Non-pigmented ciliary epithelial cell (primary cell): ENCODE data around the gene ZNF737.
"Not testable (repeated sequence)": the region's sequence is repeated elsewhere in the genome, so short reads cannot be mapped to it uniquely, and the experiment has no call there.

ENCODE experiments used
- DNase-seq: peaks from one replicate; pipeline ENCODE4 v3.0.0-alpha.2; 2010; ENCODE audit warnings: low read depth

Gene ZNF737

DNA sequence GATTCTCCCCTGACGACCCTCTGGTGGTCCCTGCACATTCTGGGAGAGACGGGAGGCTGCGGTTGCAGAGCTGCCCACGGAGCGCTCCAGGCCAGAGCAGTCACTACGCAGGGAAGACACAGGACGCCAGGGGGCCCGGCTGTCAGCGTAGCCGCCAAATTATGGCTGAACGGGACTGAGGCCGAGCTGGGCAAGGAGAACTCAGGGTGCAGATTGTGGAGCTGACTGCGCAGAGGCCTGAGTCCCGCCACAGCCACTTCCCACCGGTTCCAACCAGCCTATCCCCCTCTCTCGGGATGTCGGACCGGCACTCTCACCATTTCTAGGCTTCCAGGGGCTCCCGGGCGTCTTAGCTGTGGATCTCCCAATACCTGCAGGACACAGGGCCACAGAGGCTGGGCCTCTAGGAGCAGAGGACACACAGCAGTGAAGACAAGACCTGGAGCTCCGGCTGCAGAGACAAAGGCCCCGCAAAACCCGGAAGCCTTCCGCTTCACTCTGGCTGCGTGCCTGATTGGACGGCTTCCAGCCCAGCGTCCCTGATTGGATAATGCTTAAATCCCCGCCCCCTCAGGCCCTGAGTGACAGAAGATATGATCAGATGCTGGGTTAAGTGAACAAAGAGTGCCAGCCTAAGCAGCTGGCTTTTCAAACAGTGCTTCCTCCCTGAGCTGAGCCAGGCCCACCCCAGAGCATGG is at the start of gene ZNF737:
Gene ZNF737 (minus strand): TSS at position 461 of the 698 bp plus-strand sequence. CDS start 141 bp downstream, at position 320.
- peak; percentile 83 for DNase-seq

DNA sequence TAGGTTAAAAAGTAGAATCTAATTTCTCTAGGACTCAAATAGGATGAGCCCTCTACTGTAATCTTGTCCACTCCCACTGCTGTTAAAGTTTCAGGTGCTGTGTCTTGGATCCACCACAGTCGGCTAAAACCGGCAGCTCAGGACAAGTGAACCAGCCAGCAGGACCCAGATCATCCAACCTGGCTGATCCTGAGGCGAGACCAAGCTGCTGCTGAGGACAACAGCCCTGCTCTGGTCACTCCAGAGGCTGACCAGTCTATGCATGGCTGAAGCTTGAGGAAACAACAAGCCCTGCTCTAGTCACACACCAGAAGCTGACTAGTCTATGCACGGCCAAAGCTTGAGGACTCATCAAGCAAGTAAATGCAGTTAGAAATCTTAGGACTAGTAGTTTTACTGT is 49.4 kb upstream of the ZNF737 start:
- DNase-seq = not testable (repeated sequence)

DNA sequence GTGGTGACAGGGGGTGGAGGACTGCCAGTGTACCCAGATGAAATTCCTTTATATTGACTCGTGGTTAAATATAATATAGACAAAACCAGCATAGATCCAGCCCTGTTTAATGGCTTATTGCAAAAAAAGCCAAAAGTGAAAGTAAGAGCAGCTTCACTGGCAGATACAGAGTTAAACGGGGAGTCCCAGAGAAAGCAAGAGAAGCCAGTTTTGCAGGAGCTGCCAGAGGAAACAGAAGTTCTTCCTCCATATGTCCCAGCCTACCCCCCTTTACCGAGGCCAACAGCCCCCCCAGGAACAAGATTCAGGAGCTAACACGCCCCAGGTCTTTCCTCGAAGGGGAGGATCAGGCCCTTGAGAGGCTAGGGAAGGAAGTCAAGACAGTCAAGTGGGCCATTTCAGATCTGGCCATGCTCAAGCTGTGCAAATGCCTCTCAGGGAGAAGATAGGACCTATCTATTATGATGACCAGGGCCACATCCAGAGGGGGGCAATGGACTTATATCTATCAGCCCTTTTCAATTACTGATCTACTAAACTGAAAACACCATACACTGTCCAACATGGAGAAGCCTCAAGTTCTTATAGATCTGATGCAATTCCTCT is 47.2 kb upstream of the ZNF737 start:
- no peak for DNase-seq

DNA sequence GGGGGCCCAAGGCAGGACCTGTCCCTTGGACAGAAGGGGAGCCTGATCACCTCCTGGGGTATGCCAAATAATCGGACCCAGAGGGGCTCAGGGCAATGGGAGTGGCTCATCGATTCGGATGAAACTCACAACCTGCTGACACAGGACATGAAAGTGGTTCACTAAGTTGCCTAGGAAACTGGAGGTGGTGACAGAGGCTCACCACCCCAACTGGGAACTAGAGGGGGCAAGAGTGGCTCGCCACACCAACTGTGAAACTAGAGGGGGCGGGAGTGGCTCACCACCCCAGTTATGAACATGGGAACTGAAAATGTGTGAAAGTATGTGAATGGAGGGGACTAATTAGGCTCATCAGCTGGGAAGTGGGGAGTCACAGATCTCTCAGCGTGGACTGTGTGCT is 46.3 kb upstream of the ZNF737 start:
- no peak for DNase-seq

DNA sequence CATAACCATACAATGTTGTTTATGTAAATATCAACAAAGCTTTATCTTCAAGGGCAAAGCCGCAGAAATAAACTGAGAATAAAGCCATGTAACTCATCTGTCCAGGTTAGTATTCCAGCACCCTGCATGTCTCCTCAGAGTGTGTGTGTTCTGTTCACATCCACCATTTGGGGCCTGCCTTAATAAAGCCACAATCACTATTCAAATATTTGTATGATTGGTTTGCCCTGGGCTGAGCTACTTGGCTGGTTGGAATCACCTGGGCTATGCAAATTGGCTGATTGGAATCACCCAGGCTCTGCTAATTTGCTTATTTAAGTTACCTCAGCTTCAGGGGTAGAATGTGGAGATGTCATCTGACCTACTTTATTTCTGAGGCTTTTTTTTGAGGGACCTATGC is 42.4 kb upstream of the ZNF737 start:
- no peak for DNase-seq

DNA sequence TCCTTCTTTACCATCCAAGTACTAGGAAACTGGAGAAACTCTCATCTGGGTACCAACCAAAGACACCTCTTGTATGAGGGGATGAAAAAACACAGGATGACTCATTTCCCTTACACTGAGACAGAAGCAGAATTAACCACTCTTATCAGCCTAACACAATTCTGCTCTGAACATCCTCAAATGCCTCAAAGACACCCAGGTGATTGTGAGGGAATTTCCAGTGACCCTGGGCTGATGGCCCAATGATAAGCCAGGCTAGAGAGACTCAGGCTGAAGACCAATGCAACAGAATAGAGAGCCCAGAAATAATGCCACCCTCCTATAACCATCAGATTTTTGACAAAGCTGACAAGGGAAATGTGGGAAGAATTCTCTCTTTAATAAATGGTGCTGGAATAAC is 7.0 kb downstream of the ZNF737 start:
- no peak for DNase-seq

DNA sequence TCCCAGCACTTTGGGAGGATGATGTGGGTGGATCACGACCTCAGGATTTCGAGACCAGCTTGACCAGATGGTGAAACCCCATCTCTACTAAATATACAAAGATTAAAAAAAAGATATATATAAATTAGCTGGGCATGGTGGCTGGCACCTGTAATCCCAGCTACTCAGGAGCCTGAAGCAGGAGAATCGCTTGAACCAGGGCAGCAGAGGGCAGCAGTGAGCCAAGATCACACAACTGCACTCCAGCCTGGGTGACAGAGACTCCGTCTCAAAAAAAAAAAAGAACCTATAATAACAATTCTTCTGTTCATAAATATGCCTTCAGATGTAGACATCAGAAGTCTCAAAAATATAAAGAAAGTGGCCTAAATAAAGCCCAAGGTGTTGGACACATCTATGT is 7.6 kb downstream of the ZNF737 start:
- no peak for DNase-seq

DNA sequence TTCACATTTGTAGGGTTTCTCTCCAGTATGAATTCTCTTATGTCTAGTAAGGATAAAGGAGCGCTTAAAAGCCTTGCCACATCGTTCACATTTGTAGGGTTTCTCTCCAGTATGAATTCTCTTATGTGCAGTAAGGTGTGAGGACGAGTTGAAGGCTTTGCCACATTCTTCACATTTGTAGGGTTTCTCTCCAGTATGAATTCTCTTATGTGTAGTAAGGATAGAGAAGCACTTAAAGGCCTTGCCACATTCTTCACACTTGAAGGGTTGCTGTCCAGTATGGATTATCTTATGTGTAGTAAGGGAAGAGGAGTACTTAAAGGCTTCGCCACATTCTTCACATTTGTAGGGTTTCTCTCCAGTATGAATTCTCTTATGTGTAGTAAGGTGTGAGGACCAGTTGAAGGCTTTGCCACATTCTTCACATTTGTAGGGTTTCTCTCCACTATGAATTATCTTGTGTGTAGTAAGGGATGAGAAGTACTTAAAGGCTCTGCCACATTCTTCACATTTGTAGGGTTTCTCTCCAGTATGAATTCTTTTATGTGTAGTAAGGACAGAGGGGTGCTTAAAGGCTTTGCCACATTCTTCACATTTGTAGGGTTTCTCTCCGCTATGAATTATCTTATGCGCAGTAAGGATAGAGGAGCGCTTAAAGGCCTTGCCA is 20.8 kb downstream of the ZNF737 start:
- DNase-seq = not testable (repeated sequence)

DNA sequence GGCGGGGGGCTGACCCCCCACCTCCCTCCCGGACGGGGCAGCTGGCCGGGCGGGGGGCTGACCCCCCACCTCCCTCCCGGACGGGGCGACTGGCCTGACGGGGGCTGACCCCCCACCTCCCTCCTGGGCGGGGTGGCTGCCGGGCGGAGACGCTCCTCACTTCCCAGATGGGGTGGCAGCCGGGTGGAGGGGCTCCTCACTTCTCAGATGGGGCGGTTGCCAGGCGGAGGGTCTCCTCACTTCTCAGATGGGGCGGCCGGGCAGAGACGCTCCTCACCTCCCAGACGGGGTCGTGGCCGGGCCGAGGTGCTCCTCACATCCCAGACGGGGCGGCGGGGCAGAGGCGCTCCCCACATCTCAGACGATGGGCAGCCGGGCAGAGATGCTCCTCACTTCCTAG is 35.3 kb downstream of the ZNF737 start:
- DNase-seq = not testable (repeated sequence)

DNA sequence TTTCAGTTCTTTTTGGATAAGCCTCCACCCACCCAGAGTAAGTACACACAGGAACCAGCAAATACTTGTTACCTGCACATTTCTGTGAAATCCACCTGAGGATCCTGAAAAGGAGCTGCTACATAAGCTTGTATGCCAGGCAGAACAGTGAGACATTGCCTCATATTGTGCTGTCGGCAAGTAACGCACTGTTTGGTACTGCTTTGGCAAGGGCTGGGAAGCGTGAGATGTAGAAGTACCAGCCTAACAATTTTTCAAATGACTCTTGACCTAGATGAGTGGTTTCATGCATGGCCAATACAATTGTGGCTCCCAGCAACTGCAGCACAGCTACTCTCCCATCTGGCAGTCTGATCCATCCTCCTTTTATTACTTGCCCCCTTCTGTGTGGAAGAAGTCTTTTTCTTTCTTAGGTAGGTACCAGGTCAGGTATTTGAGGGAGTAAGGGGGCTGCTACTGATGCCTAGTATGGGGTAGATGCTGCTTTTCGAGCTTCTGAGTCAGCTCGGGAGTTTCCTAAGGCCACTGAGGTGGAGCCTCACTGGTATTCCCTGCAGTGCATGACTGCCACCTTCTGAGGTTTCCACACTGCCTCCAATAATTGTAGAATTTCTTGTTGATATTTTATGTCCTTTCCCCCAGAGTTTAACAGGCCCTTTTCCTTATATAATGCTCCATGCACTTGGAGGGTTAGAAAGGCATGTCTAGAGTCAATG is 52.2 kb downstream of the ZNF737 start:
- DNase-seq = no peak

DNA sequence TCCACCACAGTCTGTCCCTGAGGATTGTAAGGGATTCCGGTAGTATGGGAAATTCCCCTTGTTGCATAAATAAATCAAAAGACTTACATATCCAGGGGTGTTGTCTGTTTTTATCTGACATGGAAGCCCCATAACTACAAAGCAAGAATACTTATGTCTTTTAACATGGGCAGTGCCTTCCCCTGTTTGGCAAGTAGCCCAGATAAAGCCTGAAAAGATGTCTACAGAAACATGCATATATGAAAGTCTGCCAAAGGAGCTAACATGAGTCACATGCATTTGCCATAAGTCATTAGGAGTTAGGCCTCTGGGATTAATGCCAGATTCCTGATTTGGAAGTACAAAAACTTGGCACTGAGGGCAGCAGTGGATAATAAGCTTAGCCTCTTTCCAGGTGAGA is 62.1 kb downstream of the ZNF737 start:
- peak; percentile 13 for DNase-seq
